Heart left ventricle (tissue), 16 donors: ENCODE results near the gene CDK6. TPM values are rescaled to one million over a fixed set of nuclear protein-coding genes. Genes with fewer than 3 reads are reported as not detected.

Source experiments
- ATAC-seq, 4 donors: fragments of 200-7000 bp; cut with Tn5 transposase; one replicate each; pipeline ENCODE4 v1.9.1; 2020 to 2022; ENCODE audit warnings: moderate library complexity in 4 of 4, mild to moderate bottlenecking in 3 of 4, moderate number of reproducible peaks in 1 of 4
- DNase-seq, 5 donors: peaks; one replicate each; pipeline ENCODE4 v3.0.0-alpha.2; 2020
- H3K27ac ChIP-seq, 12 donors: fragments of 200-600 bp; sonication (generic) in 4 of 12; one replicate each; pipeline versions ENCODE4 v1.5.0 to v1.8.0; 2016 to 2022; ENCODE audit warnings: mild to moderate bottlenecking in 2 of 12
- H3K27me3 ChIP-seq, 9 donors: fragments of 200-600 bp; sonication (generic) in 2 of 9; one replicate each; pipeline versions ENCODE4 v1.5.1 to v1.8.0; 2016 to 2022; ENCODE audit warnings: mild to moderate bottlenecking in 3 of 9
- H3K36me3 ChIP-seq, 9 donors: fragments of 200-600 bp; sonication (generic) in 2 of 9; one replicate each; pipeline versions ENCODE4 v1.5.0 to v1.8.0; 2018 to 2022; ENCODE audit warnings: mild to moderate bottlenecking in 2 of 9
- H3K4me1 ChIP-seq, 12 donors: fragments of 200-600 bp; sonication (generic) in 4 of 12; one replicate each; pipeline versions ENCODE4 v1.5.0 to v1.8.0; 2016 to 2022; ENCODE audit warnings: mild to moderate bottlenecking in 3 of 12
- H3K4me3 ChIP-seq, 12 donors: fragments of 200-600 bp; sonication (generic) in 4 of 12; one replicate each; pipeline versions ENCODE4 v1.5.0 to v1.8.0; 2017 to 2022; ENCODE audit warnings: mild to moderate bottlenecking in 9 of 12, moderate library complexity in 4 of 12
- H3K9me3 ChIP-seq, 12 donors: fragments of 200-600 bp; sonication (generic) in 4 of 12; one replicate each; pipeline versions ENCODE4 v1.5.0 to v1.8.0; 2016 to 2022; ENCODE audit warnings: mild to moderate bottlenecking in 1 of 12
- POLR2A ChIP-seq, 2 donors: fragments of 450-650 bp; IDR thresholded peaks; one replicate each; pipeline ENCODE4 v1.6.1; 2017; ENCODE audit warnings: antibody characterized with exemption in 2 of 2, mild to moderate bottlenecking in 2 of 2, moderate library complexity in 2 of 2
- WGBS, 4 donors: extraction: QIAGEN DNeasy Blood & Tissue Kit in 2 of 4; methylation state at CpG; one replicate each; pipeline versions ENCODE4 v1.1.5 to v1.1.7; 2013 to 2018; 5-methylcytosine and 5-hydroxymethylcytosine counted together
- intact Hi-C, 10 donors: fragments of 100-400 bp; cut with DNase I; formaldehyde crosslinking; loops; one replicate each; pipeline versions ENCODE4 v1.11.1 to v1.14.2; 2022
- polyA plus RNA-seq, 2 donors: library from polyadenylated mRNA; stranded (reverse); fragments of 200-250 nt; gene quantifications; one replicate each; pipeline ENCODE4 v1.2.3, GENCODE V29; 2013
- total RNA-seq, 9 donors: library from RNA; depleted of rRNA in 2 of 9; stranded (reverse); fragments of >200 nt in 2 of 9; fragmentation: NEBNext Ultra II Directional in 3 of 9; extraction: Animal tissue kit (Norgen Biotek cat#: 25700) in 3 of 9; gene quantifications; one replicate each; pipeline versions ENCODE4 v1.1.0 to v1.2.4, GENCODE V29; 2016 to 2023
- TF ChIP-seq, protein P1 (sequence below), 12 donors: fragments of 200-600 bp; sonication (generic) in 4 of 12; IDR thresholded peaks; one replicate each; pipeline versions ENCODE4 v1.5.0 to v1.8.0; 2018 to 2022; ENCODE audit warnings: antibody characterized with exemption in 12 of 12, mild to moderate bottlenecking in 5 of 12
- donor health status: ischemic (EF 13 %, LVEDD 7.1; RV severe dilation, severe dysfunction).
- donor health status: healthy with polysubstance abuse.
- donor health status: DM: no; HTN: yes; CAD: no.
- donor health status: DM: no; HTN: no; CAD: no.
- donor health status: ischemic (EF 25% LVEDD 6.9; RV normal size, moderate dysfunction).
- donor health status: ischemic (EF 25% LVEDD 5.7; RV mildly dilated, moderate dysfunction).
- donor health status: healthy.
- donor health status: DM: yes; HTN: yes; CAD: no.
- donor health status: ischemic (EF 35%, LVEDD 5.7; RV mildly dilated, moderate dysfunction).
- donor health status: nonischemic (EF 11% LVEDD 7.7; RV severe dilation, severe dysfunction).
- donor health status: DM: yes; HTN: yes; CAD: no.
- donor health status: PGD.
- donor health status: ischemic (EF 29% LVEDD 5.4; RV normal size, mild dysfunction).
- donor health status: nonischemic (EF 23%, LVEDD 6.1; RV moderate dilation, normal function).

Gene CDK6
- total and polyA plus RNA-seq, 11 donors = 2.2 to 40.5 (median 18.7) TPM

DNA sequence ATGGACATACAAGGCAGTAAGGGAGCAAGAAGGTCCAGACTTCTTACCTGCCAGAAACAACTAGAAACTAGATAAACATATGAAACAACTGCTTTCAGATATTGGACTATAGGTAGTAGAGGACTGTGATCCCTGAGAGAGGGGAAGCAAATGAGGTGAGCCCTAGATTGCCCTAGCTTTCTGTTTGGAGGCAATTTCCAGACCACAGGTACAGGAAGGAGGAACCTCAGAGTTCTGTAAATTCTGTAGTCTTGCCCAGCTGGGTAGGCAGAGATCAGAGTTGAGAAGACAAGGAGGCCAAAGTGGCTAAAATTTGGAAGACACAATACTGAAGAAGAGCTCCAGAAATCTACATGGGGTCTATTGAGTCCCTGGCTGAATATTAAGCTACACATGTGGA is 21.0 kb downstream of the CDK6 start:
- TF ChIP-seq, protein P1, sequence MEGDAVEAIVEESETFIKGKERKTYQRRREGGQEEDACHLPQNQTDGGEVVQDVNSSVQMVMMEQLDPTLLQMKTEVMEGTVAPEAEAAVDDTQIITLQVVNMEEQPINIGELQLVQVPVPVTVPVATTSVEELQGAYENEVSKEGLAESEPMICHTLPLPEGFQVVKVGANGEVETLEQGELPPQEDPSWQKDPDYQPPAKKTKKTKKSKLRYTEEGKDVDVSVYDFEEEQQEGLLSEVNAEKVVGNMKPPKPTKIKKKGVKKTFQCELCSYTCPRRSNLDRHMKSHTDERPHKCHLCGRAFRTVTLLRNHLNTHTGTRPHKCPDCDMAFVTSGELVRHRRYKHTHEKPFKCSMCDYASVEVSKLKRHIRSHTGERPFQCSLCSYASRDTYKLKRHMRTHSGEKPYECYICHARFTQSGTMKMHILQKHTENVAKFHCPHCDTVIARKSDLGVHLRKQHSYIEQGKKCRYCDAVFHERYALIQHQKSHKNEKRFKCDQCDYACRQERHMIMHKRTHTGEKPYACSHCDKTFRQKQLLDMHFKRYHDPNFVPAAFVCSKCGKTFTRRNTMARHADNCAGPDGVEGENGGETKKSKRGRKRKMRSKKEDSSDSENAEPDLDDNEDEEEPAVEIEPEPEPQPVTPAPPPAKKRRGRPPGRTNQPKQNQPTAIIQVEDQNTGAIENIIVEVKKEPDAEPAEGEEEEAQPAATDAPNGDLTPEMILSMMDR (IDR thresholded peaks at IDR 0.05) = no peak
- TF ChIP-seq POLR2A (IDR thresholded peaks at IDR 0.05) = no peak
- intact Hi-C loops = no loop called here
- Histone ChIP-seq H3K4me1 (peaks cover 0 to 40% (median 10%) of the 10 kb centered on the region in 12 donors), H3K36me3 (no peaks in the 10 kb centered on the region), H3K27me3 (no peaks in the 10 kb centered on the region), H3K27ac (no peak overlapping the region), H3K9me3 (peaks cover 0 to 26% (median 7%) of the 10 kb centered on the region in 12 donors), H3K4me3 (no peak overlapping the region)
- no peak for DNase-seq
- ATAC-seq = no peak

DNA sequence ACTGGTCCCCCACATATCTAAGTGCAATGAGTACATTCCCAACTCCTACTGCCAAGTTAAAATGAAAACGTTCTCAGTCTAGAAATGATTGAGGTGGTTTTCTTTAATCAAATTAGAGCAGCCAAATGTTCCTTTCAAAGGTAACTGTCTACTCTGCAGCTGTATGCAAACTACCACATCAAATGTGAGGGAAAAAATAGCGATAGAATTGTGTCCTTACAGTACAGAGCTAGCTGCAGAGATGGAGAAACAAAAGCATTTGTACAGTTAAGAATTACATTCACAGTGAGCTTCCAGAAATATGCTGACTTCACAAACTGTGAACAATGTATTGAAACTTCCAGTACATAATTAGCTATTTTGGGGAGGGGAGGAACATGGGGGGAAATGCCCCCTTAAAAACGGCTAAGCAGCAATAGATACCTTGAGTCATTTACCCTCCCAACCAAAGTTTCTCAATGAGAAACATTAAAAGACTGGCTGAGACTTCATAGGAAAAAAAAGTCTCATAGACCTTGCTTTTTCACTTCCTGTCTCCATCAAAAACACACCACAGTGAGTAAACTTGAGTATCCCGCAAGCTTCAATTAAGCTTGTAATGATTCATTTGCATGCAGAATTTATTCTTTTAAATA is 22.9 kb downstream of the CDK6 start:
- no peak for DNase-seq
- 27 to 33% (median 32%) methylated on average over 4 of the region's 4 CpGs for WGBS, 4 donors
- TF ChIP-seq, protein P1 (IDR thresholded peaks at IDR 0.05) = no peak
- TF ChIP-seq POLR2A (IDR thresholded peaks at IDR 0.05) = no peak
- Histone ChIP-seq H3K36me3 (no peaks in the 10 kb centered on the region), H3K4me3 (no peak overlapping the region), H3K27ac (peak overlapping the region in 1 of 12 donors; percentile 46), H3K9me3 (peaks cover 0 to 18% (median 7%) of the 10 kb centered on the region in 12 donors), H3K4me1 (peaks cover 7 to 53% (median 25%) of the 10 kb centered on the region in 12 donors), H3K27me3 (no peaks in the 10 kb centered on the region)
- intact Hi-C loops = no loop called here
- ATAC-seq = no peak

GRCh38 chr7:92811158-92811557 is 25.2 kb downstream of the CDK6 start:
- intact Hi-C loops = no loop called here
- no peak for ATAC-seq
- H3K27me3 ChIP-seq = no peaks in the 10 kb centered on the region
- peaks cover 0 to 11% (median 5%) of the 10 kb centered on the region in 12 donors for H3K9me3 ChIP-seq
- WGBS, 4 donors = 85 to 94% (median 89%) methylated on average over 6 of the region's 6 CpGs
- no peak overlapping the region for H3K4me3 ChIP-seq
- no peaks in the 10 kb centered on the region for H3K36me3 ChIP-seq
- TF ChIP-seq, protein P1 (IDR thresholded peaks at IDR 0.05) = no peak
- no peak for TF ChIP-seq POLR2A (IDR thresholded peaks at IDR 0.05)
- H3K27ac ChIP-seq = no peak overlapping the region
- H3K4me1 ChIP-seq = peaks cover 7 to 51% (median 26%) of the 10 kb centered on the region in 12 donors
- DNase-seq = no peak

- Histone ChIP-seq H3K4me1 (peaks cover 7 to 46% (median 26%) of the 10 kb centered on the region in 12 donors), H3K4me3 (peak overlapping the region in 1 of 12 donors; percentile 1), H3K9me3 (no peaks in the 10 kb centered on the region), H3K27ac (peak overlapping the region in 11 of 12 donors; percentile 47 to 77 (median 68)), H3K27me3 (no peaks in the 10 kb centered on the region), H3K36me3 (no peaks in the 10 kb centered on the region)
- DNase-seq (peak in 4 of 5 donors; percentile 56 to 66 (median 66)), ATAC-seq (peak; percentile 76 to 94 (median 90))
- intact Hi-C loops = no loop called here
- TF ChIP-seq POLR2A (IDR thresholded peaks at IDR 0.05) = no peak
- TF ChIP-seq, protein P1 (IDR thresholded peaks at IDR 0.05) = no peak
- 21 to 28% (median 25%) methylated on average over 10 of the region's 10 CpGs for WGBS, 4 donors
These were observed 26.4 kb downstream of the CDK6 start for GRCh38 chr7:92809760-92810573.
